Suprapubic skin (tissue), 4 donors: Measurements from ENCODE around the gene TAOK1. TPM values are rescaled to one million over a fixed set of nuclear protein-coding genes. Genes with fewer than 3 reads are reported as not detected.

ENCODE experiments used
- DNase-seq, 2 donors: peaks; one replicate each; pipeline ENCODE4 v3.0.0-alpha.2; 2019; ENCODE audit warnings: low spot score in 2 of 2
- H3K27ac ChIP-seq: fragments of 200-600 bp; sonication (generic); one replicate; pipeline ENCODE4 v1.5.1; 2019
- H3K27me3 ChIP-seq: fragments of 200-600 bp; sonication (generic); one replicate; pipeline ENCODE4 v1.5.1; 2019
- H3K36me3 ChIP-seq: fragments of 200-600 bp; sonication (generic); one replicate; pipeline ENCODE4 v1.5.1; 2019
- H3K4me1 ChIP-seq: fragments of 200-600 bp; sonication (generic); one replicate; pipeline ENCODE4 v1.5.1; 2019
- H3K4me3 ChIP-seq: fragments of 200-600 bp; sonication (generic); one replicate; pipeline ENCODE4 v1.5.1; 2019; ENCODE audit warnings: mild to moderate bottlenecking
- H3K9me3 ChIP-seq: fragments of 200-600 bp; sonication (generic); one replicate; pipeline ENCODE4 v1.5.1; 2019
- CTCF ChIP-seq, 2 donors: fragments of 200-600 bp in 1 of 2; fragments of 450-650 bp in 1 of 2; sonication (generic) in 1 of 2; IDR thresholded peaks; one replicate each; pipeline ENCODE4 v1.5.1; 2016 to 2019; ENCODE audit warnings: antibody characterized with exemption in 2 of 2, mild to moderate bottlenecking in 1 of 2, moderate library complexity in 1 of 2
- EP300 ChIP-seq: sonication (generic); formaldehyde crosslinking; IDR thresholded peaks from one replicate; pipeline ENCODE4 v1.6.1; 2017; ENCODE audit warnings: antibody characterized with exemption
- POLR2A ChIP-seq, 2 donors: fragments of 450-650 bp; IDR thresholded peaks; one replicate each; pipeline ENCODE4 v1.6.1; 2017; ENCODE audit warnings: antibody characterized with exemption in 2 of 2, mild to moderate bottlenecking in 2 of 2, moderate library complexity in 2 of 2
- POLR2AphosphoS5 ChIP-seq, 3 donors: sonication (generic); formaldehyde crosslinking; IDR thresholded peaks; one replicate each; pipeline ENCODE4 v1.6.1; 2017; ENCODE audit warnings: antibody characterized with exemption in 3 of 3
- WGBS: methylation state at CpG from one replicate; pipeline ENCODE4 v1.1.5; 2018; 5-methylcytosine and 5-hydroxymethylcytosine counted together
- total RNA-seq, 4 donors: library from RNA; depleted of rRNA; stranded (reverse); fragments of >200 nt; gene quantifications; one replicate each; pipeline ENCODE4 v1.1.0, GENCODE V29; 2016

Gene TAOK1
- total RNA-seq, 4 donors from 2014 or later = 42.1 to 58.3 (median 51.2) TPM

- Histone ChIP-seq H3K27ac (no peak overlapping the region), H3K9me3 (no peaks in the 10 kb centered on the region), H3K4me1 (no peaks in the 10 kb centered on the region), H3K4me3 (no peak overlapping the region), H3K36me3 (peaks cover 72% of the 10 kb centered on the region), H3K27me3 (no peaks in the 10 kb centered on the region)
- peak in 1 of 2 donors; percentile 2 for DNase-seq
- WGBS = 86% methylated on average over 8 of the region's 8 CpGs
- TF ChIP-seq CTCF (IDR thresholded peaks at IDR 0.05) (no peak), POLR2A (IDR thresholded peaks at IDR 0.05) (no peak), POLR2AphosphoS5 (IDR thresholded peaks at IDR 0.05) (no peak), EP300 (no peak)
Observed at GRCh38 chr17:29533976-29534375, 143.8 kb downstream of the TAOK1 start.

- DNase-seq = no peak
- no peak overlapping the region for H3K27ac ChIP-seq
Observed at GRCh38 chr17:29544066-29544465, 153.9 kb downstream of the TAOK1 start.

GRCh38 chr17:29546085-29546484, 155.9 kb downstream of the TAOK1 start:
- H3K27me3 ChIP-seq = no peaks in the 10 kb centered on the region
- TF ChIP-seq CTCF (IDR thresholded peaks at IDR 0.05) (no peak), EP300 (no peak), POLR2AphosphoS5 (IDR thresholded peaks at IDR 0.05) (no peak), POLR2A (IDR thresholded peaks at IDR 0.05) (no peak)
- WGBS = 92% methylated on average over 1 of the region's 1 CpG
- peaks cover 5% of the 10 kb centered on the region for H3K4me1 ChIP-seq
- DNase-seq = no peak
- H3K27ac ChIP-seq = no peak overlapping the region
- no peaks in the 10 kb centered on the region for H3K9me3 ChIP-seq
- peaks cover 30% of the 10 kb centered on the region for H3K36me3 ChIP-seq
- no peak overlapping the region for H3K4me3 ChIP-seq

More at GRCh38 chr17:29544066-29544465, 153.9 kb downstream of the TAOK1 start:
- Histone ChIP-seq H3K4me1 (no peaks in the 10 kb centered on the region), H3K27me3 (no peaks in the 10 kb centered on the region), H3K36me3 (peaks cover 42% of the 10 kb centered on the region), H3K9me3 (no peaks in the 10 kb centered on the region), H3K4me3 (no peak overlapping the region)
- 83% methylated on average over 4 of the region's 4 CpGs for WGBS
- no peak for TF ChIP-seq CTCF (IDR thresholded peaks at IDR 0.05)
- TF ChIP-seq POLR2AphosphoS5 (IDR thresholded peaks at IDR 0.05) = no peak
- no peak for TF ChIP-seq POLR2A (IDR thresholded peaks at IDR 0.05)
- no peak for TF ChIP-seq EP300

- no peaks in the 10 kb centered on the region for H3K9me3 ChIP-seq
- TF ChIP-seq POLR2A (IDR thresholded peaks at IDR 0.05) (no peak), POLR2AphosphoS5 (IDR thresholded peaks at IDR 0.05) (no peak), CTCF (IDR thresholded peaks at IDR 0.05) (no peak), EP300 (no peak)
- peaks cover 5% of the 10 kb centered on the region for H3K4me1 ChIP-seq
- H3K27me3 ChIP-seq = no peaks in the 10 kb centered on the region
- 97% methylated on average over 1 of the region's 1 CpG for WGBS
- no peak overlapping the region for H3K27ac ChIP-seq
- H3K36me3 ChIP-seq = peaks cover 28% of the 10 kb centered on the region
- DNase-seq = no peak
- H3K4me3 ChIP-seq = no peak overlapping the region
Observed at GRCh38 chr17:29546830-29547229, 156.7 kb downstream of the TAOK1 start.

GRCh38 chr17:29549177-29549923, 159.2 kb downstream of the TAOK1 start:
- H3K9me3 ChIP-seq = no peaks in the 10 kb centered on the region
- H3K27ac ChIP-seq = no peak overlapping the region
- H3K36me3 ChIP-seq = peaks cover 4% of the 10 kb centered on the region
- TF ChIP-seq POLR2A (IDR thresholded peaks at IDR 0.05) (no peak), POLR2AphosphoS5 (IDR thresholded peaks at IDR 0.05) (no peak), EP300 (no peak)
- 28% methylated on average over 5 of the region's 5 CpGs for WGBS
- H3K4me1 ChIP-seq = peaks cover 5% of the 10 kb centered on the region
- DNase-seq = peak in 1 of 2 donors; percentile 19
- no peaks in the 10 kb centered on the region for H3K27me3 ChIP-seq
- no peak overlapping the region for H3K4me3 ChIP-seq
